ENCODE results near the gene SENP5. TPM values are rescaled to one million over a fixed set of nuclear protein-coding genes. Genes with fewer than 3 reads are reported as not detected.

Gene SENP5
- total and polyA plus RNA-seq, 2 donors from 2014 or later, result 5.8 to 27.5 TPM

DNA sequence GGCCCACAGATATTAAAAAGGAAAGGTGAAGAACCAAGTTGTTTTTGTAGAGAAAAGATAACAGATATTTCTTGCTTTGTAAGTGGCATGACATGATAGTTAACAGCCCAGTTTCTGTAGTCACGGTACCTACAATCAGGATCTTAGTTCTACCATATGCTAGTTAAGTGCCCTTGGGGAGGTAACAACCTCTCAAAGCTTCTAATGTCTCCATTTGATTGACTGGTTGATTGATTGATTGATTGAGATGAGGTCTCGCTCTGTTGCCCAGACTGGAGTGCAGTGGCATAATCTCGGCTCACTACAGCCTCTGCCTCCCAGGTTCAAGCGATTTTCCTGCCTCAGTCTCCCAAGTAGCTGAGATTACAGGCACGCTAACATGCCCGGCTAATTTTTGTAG is 28.5 kb downstream of the SENP5 start:
- no peak overlapping the region for H3K9ac ChIP-seq (ENCODE audit: low read length in 3 of 3)
- intact Hi-C loops (cut with DNase I), result no loop called here
- TF ChIP-seq, protein P1, sequence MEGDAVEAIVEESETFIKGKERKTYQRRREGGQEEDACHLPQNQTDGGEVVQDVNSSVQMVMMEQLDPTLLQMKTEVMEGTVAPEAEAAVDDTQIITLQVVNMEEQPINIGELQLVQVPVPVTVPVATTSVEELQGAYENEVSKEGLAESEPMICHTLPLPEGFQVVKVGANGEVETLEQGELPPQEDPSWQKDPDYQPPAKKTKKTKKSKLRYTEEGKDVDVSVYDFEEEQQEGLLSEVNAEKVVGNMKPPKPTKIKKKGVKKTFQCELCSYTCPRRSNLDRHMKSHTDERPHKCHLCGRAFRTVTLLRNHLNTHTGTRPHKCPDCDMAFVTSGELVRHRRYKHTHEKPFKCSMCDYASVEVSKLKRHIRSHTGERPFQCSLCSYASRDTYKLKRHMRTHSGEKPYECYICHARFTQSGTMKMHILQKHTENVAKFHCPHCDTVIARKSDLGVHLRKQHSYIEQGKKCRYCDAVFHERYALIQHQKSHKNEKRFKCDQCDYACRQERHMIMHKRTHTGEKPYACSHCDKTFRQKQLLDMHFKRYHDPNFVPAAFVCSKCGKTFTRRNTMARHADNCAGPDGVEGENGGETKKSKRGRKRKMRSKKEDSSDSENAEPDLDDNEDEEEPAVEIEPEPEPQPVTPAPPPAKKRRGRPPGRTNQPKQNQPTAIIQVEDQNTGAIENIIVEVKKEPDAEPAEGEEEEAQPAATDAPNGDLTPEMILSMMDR (IDR thresholded peaks at IDR 0.05; ENCODE audit: borderline replicate concordance, extremely low read depth, insufficient read depth), result no peak
- no peaks in the 10 kb centered on the region for H3K36me3 ChIP-seq (ENCODE audit: control insufficient read depth in 2 of 3, insufficient read depth in 3 of 3, low read length in 3 of 3)
- DNase-seq (no peak), FAIRE-seq (no peak)
- no peak overlapping the region for H3K27ac ChIP-seq (ENCODE audit: low read depth in 2 of 2, low read length in 2 of 2)
- H3K9me3 ChIP-seq (ENCODE audit: control insufficient read depth in 2 of 3, insufficient read depth in 1 of 3, low read length in 3 of 3), result no peaks in the 10 kb centered on the region
- no peak overlapping the region for H3K4me3 ChIP-seq (ENCODE audit: low read length in 3 of 3)
- no peaks in the 10 kb centered on the region for H3K4me1 ChIP-seq (ENCODE audit: control insufficient read depth in 2 of 3, insufficient read depth in 2 of 3, low read depth in 1 of 3, low read length in 3 of 3)
- H3K27me3 ChIP-seq (ENCODE audit: control insufficient read depth, insufficient read depth, low read length), result no peaks in the 10 kb centered on the region

GRCh38 chr3:196901768-196902167 is 34.0 kb downstream of the SENP5 start:
- Histone ChIP-seq H3K27ac (ENCODE audit: low read depth in 2 of 2, low read length in 2 of 2) (no peak overlapping the region), H3K36me3 (ENCODE audit: control insufficient read depth in 2 of 3, insufficient read depth in 3 of 3, low read length in 3 of 3) (peaks cover 3 to 39% (median 14%) of the 10 kb centered on the region in 3 donors), H3K9me3 (ENCODE audit: control insufficient read depth in 2 of 3, insufficient read depth in 1 of 3, low read length in 3 of 3) (no peaks in the 10 kb centered on the region), H3K9ac (ENCODE audit: low read length in 3 of 3) (no peak overlapping the region), H3K27me3 (ENCODE audit: control insufficient read depth, insufficient read depth, low read length) (no peaks in the 10 kb centered on the region), H3K4me3 (ENCODE audit: low read length in 3 of 3) (no peak overlapping the region), H3K4me1 (ENCODE audit: control insufficient read depth in 2 of 3, insufficient read depth in 2 of 3, low read depth in 1 of 3, low read length in 3 of 3) (no peaks in the 10 kb centered on the region)
- no peak for DNase-seq
- FAIRE-seq, result no peak
- intact Hi-C loops (cut with DNase I), result no loop called here
- TF ChIP-seq, protein P1 (IDR thresholded peaks at IDR 0.05; ENCODE audit: borderline replicate concordance, extremely low read depth, insufficient read depth), result no peak

DNA sequence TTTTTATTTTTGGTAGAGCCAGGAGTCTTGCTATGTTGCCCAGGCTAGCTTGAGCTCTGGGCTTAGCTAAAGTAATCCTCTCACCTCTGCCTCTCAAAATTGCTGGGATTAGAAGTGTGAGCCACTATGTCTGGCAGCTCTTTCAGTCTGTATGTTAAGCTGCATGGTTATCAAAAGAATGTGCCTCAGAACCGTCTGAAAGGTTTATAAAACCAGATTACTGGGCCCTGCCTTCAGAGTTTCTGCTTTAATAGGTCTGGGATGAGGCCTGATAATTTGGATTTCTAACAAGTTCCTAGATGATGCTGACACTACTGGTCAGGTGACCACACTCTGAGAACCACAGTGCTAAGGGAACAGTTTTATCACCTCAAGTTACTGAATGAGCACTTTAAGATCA is 34.6 kb downstream of the SENP5 start:
- H3K9ac ChIP-seq (ENCODE audit: low read length in 3 of 3), result no peak overlapping the region
- no peak overlapping the region for H3K4me3 ChIP-seq (ENCODE audit: low read length in 3 of 3)
- H3K27ac ChIP-seq (ENCODE audit: low read depth in 2 of 2, low read length in 2 of 2), result no peak overlapping the region
- H3K36me3 ChIP-seq (ENCODE audit: control insufficient read depth in 2 of 3, insufficient read depth in 3 of 3, low read length in 3 of 3), result peaks cover 3 to 39% (median 14%) of the 10 kb centered on the region in 3 donors
- no peaks in the 10 kb centered on the region for H3K9me3 ChIP-seq (ENCODE audit: control insufficient read depth in 2 of 3, insufficient read depth in 1 of 3, low read length in 3 of 3)
- no peaks in the 10 kb centered on the region for H3K27me3 ChIP-seq (ENCODE audit: control insufficient read depth, insufficient read depth, low read length)
- DNase-seq, result no peak
- FAIRE-seq, result no peak
- TF ChIP-seq, protein P1 (IDR thresholded peaks at IDR 0.05; ENCODE audit: borderline replicate concordance, extremely low read depth, insufficient read depth), result no peak
- no peaks in the 10 kb centered on the region for H3K4me1 ChIP-seq (ENCODE audit: control insufficient read depth in 2 of 3, insufficient read depth in 2 of 3, low read depth in 1 of 3, low read length in 3 of 3)
- intact Hi-C loops (cut with DNase I), result no loop called here

DNA sequence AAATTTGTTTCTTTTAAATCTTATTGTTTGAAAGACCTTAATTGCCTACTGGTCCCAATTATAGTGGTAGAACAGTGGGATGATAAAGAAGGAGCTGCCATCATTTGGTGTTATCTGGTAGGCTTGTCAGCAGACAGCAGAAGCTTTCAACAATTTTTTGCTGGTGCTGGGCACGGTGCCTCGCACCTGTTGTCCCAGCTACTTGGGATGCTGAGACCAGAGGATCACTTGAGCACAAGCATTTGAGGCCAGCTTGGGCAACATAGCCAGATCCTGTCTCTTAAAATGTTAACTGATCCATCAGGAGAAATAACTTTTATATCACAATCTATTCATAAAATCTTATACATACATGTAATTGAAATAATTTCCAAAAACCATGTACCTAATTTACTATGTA is 36.0 kb downstream of the SENP5 start:
- Histone ChIP-seq H3K27ac (ENCODE audit: low read depth in 2 of 2, low read length in 2 of 2) (no peak overlapping the region), H3K36me3 (ENCODE audit: control insufficient read depth in 2 of 3, insufficient read depth in 3 of 3, low read length in 3 of 3) (peaks cover 3 to 39% (median 14%) of the 10 kb centered on the region in 3 donors), H3K9ac (ENCODE audit: low read length in 3 of 3) (no peak overlapping the region), H3K27me3 (ENCODE audit: control insufficient read depth, insufficient read depth, low read length) (no peaks in the 10 kb centered on the region), H3K9me3 (ENCODE audit: control insufficient read depth in 2 of 3, insufficient read depth in 1 of 3, low read length in 3 of 3) (no peaks in the 10 kb centered on the region), H3K4me3 (ENCODE audit: low read length in 3 of 3) (no peak overlapping the region), H3K4me1 (ENCODE audit: control insufficient read depth in 2 of 3, insufficient read depth in 2 of 3, low read depth in 1 of 3, low read length in 3 of 3) (no peaks in the 10 kb centered on the region)
- intact Hi-C loops (cut with DNase I), result no loop called here
- DNase-seq (no peak), FAIRE-seq (no peak)
- TF ChIP-seq, protein P1 (IDR thresholded peaks at IDR 0.05; ENCODE audit: borderline replicate concordance, extremely low read depth, insufficient read depth), result no peak

Measured in kidney (tissue), 14 donors.